HG03457 (cell line): Measurements from ENCODE around the gene CACNA2D3.

Experiments used
- ATAC-seq: cut with Tn5 transposase; IDR thresholded peaks from one replicate; pipeline ENCODE4 v1.9.1; 2021; ENCODE audit warnings: moderate number of reproducible peaks; ENCODE audit not compliant: unreplicated experiment

The CACNA2D3 gene

DNA sequence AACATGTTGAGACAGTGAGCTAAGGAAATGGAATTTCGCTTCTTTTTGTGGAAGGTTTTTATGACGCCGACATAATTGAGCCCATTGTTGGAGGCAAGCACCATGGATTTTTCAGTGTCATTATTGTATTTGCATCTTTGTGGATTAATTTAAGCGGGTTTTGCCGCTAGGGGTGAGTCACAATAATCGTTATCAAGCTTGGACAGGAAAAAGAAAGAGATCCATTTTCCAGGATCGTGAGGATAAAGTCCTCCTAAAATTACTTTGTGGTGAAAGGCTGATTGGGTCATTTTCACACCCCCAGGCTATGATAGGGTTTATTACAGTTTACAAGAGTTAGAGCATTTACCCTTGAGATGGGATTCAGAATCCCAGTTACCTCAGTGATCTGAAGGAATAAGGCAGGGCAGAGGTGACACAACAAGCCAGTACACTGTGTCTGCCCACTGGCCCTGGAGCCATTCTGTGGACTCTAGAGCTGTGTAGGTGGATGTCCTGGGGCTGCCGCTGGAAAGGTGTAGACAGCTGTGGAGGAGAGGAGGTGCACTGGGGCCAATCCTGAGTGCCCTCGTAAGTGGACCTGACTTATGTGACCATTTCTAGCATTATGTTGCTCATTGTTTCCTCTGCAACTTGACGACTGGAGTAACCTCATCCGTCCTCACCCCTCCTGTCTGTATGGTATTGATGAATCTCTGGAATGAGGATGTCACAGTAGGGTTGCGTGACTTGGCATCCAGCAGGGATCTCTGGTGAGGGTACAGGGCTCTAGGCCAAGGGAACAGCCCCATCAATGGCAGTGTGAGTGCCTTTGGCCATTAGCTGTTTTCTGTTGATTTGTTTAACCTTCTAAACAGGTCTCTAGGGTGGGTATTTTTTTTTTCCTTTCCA, 435.4 kb downstream of the CACNA2D3 start:
- no peak for ATAC-seq

DNA sequence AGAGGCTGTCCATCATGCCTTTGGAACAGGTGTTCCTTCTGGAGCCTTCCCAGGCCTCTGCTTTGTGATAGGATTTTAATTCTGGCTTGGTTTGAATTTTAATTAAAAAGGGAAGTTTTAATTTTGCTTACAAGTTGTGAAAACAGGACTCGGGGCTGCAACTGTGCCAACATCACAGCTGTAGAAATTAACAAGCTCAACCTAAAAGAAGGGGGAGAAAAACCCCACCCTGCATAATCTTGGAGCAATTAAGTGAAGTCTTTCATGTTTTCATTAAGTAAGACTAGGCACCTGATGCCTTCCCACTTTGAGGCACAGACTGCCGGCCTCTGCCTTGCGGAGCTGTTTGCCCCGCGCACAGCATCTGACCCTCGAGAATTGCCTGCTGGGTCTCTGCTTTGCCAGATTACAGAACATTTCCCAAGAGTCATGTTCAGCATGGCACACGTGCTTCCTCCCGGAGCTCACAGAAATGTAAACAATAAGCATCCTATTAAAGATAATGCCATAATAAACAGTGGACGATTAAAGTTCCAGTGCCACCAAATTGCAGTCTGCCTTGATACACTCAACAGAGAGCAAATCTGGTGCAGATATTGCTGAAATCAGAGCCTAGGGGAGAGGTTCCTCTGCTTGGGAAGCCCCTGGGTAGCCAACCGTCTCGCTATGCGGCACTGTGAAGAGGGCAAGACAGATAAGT, 441.3 kb downstream of the CACNA2D3 start:
- no peak for ATAC-seq

DNA sequence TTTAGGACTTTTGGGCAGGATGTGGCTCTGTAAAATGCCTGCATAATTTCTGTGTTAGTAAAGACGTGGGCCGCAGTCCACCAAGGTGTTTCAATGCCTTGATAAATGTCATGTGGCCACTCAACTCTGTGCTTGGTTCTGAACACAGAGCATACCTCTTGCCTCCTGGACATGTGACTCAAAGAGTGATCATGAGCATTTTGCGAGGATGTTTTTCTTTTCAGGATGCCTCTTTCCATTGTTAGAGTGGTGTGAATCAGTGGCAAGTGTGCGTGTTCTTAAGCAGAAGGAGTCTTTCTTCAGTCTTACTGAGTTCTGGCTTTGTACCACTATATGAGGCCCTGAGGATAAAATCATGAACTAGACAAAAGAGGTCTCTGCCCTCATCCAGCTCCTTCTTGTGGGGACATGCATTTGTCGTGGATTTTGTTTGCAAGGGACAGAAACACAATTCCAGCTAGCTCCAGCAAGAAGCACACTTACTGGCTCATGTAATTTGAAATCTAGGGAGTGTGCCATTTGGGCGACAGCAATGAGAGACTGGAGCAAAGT, 442.1 kb downstream of the CACNA2D3 start:
- ATAC-seq = no peak

GRCh38 chr3:54565956-54566355, 443.6 kb downstream of the CACNA2D3 start:
- ATAC-seq = no peak

DNA sequence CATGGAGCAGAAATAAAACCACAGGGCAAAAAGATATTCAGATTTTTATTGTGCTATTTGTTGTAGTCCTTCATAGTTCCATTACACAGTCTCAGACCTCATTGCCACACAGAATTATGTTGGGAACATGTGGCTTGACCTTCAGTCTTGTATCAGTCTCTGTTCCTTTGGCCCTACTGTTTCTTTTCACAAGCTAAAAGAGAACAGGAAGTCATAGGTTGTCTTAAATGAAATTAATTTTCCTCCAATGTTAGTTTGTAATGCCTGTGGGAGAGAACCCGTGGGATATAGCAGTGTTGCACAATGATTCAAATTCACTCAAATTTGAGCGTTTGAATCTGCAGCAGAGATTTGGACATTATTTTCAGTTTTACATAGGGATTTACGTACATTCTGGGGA, 445.6 kb downstream of the CACNA2D3 start:
- ATAC-seq = no peak

- no peak for ATAC-seq
These were observed 447.7 kb downstream of the CACNA2D3 start for GRCh38 chr3:54570008-54570407.

GRCh38 chr3:54572197-54572895, 450.0 kb downstream of the CACNA2D3 start:
- ATAC-seq = no peak

GRCh38 chr3:54573858-54574257, 451.5 kb downstream of the CACNA2D3 start:
- ATAC-seq = no peak

GRCh38 chr3:54574906-54575617, 452.7 kb downstream of the CACNA2D3 start:
- ATAC-seq = no peak

DNA sequence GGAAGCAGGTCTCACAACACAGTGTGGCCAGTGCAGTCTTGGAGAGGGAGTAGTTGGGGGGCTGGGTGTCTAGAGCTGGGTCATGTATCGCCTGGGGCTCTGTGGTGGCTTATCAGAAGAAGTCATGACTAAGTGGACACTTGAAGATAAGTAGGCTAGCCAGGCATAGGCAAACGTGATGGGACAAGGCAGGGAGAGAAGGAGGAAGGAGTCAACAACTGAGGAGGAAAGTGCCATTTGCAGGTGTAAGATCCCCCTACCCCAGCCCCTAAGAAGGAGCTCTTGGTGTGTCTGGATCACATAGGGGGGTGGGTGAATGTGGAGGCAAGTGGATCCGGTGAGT, 453.2 kb downstream of the CACNA2D3 start:
- ATAC-seq = no peak

GRCh38 chr3:54577313-54577712, 455.0 kb downstream of the CACNA2D3 start:
- no peak for ATAC-seq

DNA sequence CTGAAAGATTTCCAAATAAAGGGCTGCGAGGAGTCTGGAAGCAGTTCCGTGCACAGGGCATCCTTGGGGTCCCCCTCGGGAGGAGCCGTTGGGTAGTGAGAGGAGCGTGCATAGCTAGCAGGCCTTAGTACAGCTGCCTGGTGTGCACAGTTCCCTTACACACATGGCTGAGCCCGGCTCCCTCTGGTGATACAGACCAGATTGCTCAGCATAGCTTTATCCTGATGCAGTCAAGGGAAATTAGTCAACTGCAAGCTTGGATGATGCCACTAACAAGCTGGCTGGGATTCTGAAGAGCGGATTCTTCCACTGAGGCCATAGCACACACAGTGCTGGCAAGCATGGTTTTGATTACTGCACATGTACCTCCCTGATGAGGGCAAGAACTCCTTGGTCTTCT, 456.1 kb downstream of the CACNA2D3 start:
- ATAC-seq = no peak

DNA sequence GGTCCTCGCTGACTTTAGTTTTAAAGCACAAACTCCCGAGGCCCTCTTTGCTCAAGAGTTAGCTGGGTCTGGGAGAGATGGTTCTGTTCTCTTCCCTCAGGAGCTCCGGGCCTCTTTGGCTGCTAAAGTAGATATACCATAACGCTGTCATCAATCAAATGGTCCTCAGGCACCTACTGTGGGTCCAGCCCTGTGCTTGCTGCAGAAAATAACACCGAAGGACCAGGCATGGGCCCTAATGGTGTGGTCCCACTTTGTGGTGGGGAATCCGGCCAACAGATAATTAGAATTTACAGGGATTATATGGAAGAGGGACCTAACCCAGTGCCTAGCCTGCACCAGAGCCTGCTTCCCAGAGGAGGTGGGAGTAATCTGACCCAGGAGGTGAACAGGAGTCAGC, 458.1 kb downstream of the CACNA2D3 start:
- no peak for ATAC-seq

DNA sequence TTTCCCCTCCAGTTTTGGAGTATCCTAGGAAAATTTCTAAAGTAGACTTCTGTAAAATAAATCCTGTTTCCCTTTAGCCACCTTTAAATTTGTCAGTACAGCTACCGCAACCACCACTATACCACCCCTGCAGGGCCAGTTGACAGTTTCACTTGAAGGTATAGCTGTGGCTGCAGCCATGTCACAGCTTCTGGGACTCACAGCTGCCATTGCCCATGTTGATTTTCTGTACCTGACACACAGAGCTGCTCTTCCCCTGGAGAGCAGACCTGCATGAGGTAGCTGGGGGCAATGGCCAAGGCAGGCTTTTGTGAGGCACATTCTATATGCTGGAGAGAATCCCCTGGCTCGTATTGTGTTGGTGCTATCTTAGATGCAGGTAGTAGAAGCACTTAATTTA, 460.1 kb downstream of the CACNA2D3 start:
- no peak for ATAC-seq

DNA sequence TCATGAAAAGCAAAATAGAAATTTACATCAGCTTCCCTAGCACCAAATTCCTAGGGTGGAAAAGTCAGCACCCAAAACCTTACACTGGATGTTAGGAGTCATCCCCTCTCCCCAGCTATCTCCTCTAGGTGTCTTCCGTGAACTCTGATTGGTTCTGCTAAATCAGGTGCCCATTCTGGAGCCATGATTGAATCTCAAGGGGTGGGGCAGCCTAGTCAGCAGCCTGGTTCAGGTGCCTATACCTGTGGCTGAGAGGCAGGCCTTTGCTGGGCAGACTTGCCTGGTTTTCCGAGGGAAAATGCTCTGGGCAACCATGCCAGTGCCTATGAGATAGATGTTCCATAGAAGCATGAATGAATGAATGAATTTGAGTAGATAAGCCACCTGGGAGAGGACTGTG, 468.8 kb downstream of the CACNA2D3 start:
- ATAC-seq = no peak

DNA sequence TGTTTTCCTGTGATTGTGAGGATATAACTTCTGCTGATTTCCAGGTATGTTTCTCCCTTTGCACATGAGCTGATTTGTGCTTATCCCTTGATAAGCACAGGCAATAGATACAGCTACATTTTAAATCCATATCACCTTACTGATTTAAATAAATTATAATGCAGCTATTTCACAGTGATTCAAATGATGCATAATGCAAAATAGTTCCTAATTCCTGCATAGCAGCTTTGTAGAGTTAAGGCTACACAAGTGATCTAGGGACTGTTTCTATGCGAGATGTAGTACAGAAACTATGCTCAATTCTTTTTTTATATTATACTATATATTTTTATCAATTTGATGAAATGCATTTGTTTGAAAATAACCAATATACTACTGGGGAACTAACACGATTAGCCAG, 471.3 kb downstream of the CACNA2D3 start:
- ATAC-seq = no peak

DNA sequence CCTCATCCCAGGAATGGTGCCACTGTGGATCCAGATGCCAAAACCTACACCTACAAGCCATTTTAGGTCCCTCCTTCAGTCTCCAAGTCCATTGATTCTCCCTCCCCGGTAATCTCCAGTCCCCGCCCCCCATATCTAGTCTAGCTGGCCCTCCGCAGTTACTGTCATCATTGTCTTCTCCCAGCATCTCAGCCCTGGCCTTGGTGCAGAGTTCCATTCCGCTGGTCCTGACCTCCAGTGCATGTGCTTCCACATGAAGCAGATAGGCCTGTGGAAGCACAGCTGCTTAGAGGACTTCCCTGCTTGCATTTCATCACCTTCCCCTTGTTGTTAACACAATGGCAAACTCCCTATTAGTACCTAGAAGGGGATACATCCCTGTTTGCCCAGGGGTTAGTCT, 473.7 kb downstream of the CACNA2D3 start:
- no peak for ATAC-seq

GRCh38 chr3:54599716-54600115, 477.4 kb downstream of the CACNA2D3 start:
- no peak for ATAC-seq

- ATAC-seq = no peak
These were observed 478.3 kb downstream of the CACNA2D3 start for GRCh38 chr3:54600441-54601204.

DNA sequence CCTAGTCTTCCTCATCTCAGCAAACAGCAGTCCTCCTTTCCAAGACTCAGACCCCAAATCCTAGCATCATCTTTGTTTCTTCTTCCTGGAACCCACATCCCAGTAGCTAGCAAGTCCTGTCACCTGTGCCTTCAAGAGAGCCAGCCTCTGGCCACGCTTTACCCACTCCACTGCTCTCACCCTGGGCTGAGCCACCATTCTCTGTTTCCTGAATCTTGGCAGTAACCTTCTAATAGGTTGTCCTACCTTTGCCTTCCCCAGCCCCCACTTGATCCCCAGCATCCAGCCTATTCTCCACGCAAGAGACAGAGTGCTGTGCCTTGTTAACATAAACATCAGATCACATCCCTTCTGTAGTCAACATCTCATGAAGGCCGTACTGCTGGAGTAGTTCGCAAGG, 482.1 kb downstream of the CACNA2D3 start:
- no peak for ATAC-seq
